Sigmoid colon (tissue), 4 donors: ENCODE data around the gene PRR18.

Experiments used
- CTCF ChIP-seq, 4 experiments: fragments of 450-650 bp in 3 of 4; fragments of 200-600 bp in 1 of 4; IDR thresholded peaks; one replicate each; pipeline ENCODE4 v1.5.1; 2016 to 2019; ENCODE audit warnings: antibody characterized with exemption in 4 of 4, mild to moderate bottlenecking in 3 of 4, moderate library complexity in 2 of 4
- POLR2A ChIP-seq, 2 donors: fragments of 450-650 bp; IDR thresholded peaks; one replicate each; pipeline ENCODE4 v1.6.1; 2016; ENCODE audit warnings: antibody characterized with exemption in 2 of 2, mild to moderate bottlenecking in 2 of 2, moderate library complexity in 2 of 2
- POLR2AphosphoS5 ChIP-seq, 4 donors: sonication (generic); formaldehyde crosslinking; IDR thresholded peaks; one replicate each; pipeline ENCODE4 v1.6.1; 2017; ENCODE audit warnings: antibody characterized with exemption in 4 of 4

- TF ChIP-seq POLR2A (IDR thresholded peaks at IDR 0.05) (no peak), CTCF (IDR thresholded peaks at IDR 0.05) (no peak), POLR2AphosphoS5 (IDR thresholded peaks at IDR 0.05) (no peak)
Observed at GRCh38 chr6:166338854-166339253, 30.7 kb upstream of the PRR18 start.
